Testis (tissue), 5 donors: ENCODE results near the gene SPRY1. TPM values are rescaled to one million over a fixed set of nuclear protein-coding genes. Genes with fewer than 3 reads are reported as not detected.

ENCODE experiments used
- DNase-seq: peaks from one replicate; pipeline ENCODE4 v3.0.0-alpha.2; 2019
- H3K27ac ChIP-seq, 2 donors: fragments of 200-600 bp; sonication (generic); one replicate each; pipeline ENCODE4 v1.5.1; 2019
- H3K27me3 ChIP-seq: fragments of 200-600 bp; sonication (generic); one replicate; pipeline ENCODE4 v1.5.1; 2019
- H3K36me3 ChIP-seq: fragments of 200-600 bp; sonication (generic); one replicate; pipeline ENCODE4 v1.5.1; 2017; ENCODE audit warnings: low read depth; ENCODE audit errors: missing control alignments
- H3K4me1 ChIP-seq: fragments of 200-600 bp; sonication (generic); one replicate; pipeline ENCODE4 v1.5.1; 2019
- H3K4me3 ChIP-seq, 2 donors: fragments of 200-600 bp; sonication (generic); one replicate each; pipeline ENCODE4 v1.5.1; 2017 to 2019
- H3K9me3 ChIP-seq: fragments of 200-600 bp; sonication (generic); one replicate; pipeline ENCODE4 v1.5.1; 2017
- CTCF ChIP-seq, 3 experiments: fragments of 450-650 bp in 2 of 3; fragments of 200-600 bp in 1 of 3; sonication (generic) in 1 of 3; IDR thresholded peaks; one replicate each; pipeline ENCODE4 v1.5.1; 2016 to 2019; ENCODE audit warnings: antibody characterized with exemption in 3 of 3, mild to moderate bottlenecking in 2 of 3, moderate library complexity in 1 of 3
- POLR2A ChIP-seq: fragments of 450-650 bp; IDR thresholded peaks from one replicate; pipeline ENCODE4 v1.6.1; 2017; ENCODE audit warnings: antibody characterized with exemption, mild to moderate bottlenecking, moderate library complexity
- WGBS, 2 donors: methylation state at CpG; one replicate each; pipeline ENCODE4 v1.1.5; 2018; 5-methylcytosine and 5-hydroxymethylcytosine counted together
- intact Hi-C: fragments of 100-400 bp; cut with DNase I; formaldehyde crosslinking; loops from one replicate; pipeline ENCODE4 v1.15.1; 2023; ENCODE audit warnings: low total_unique reads
- long read RNA-seq, 2 donors: transcript quantifications; one replicate each; lab custom pipeline, GENCODE V29; 2026
- polyA plus RNA-seq: library from polyadenylated mRNA; stranded (reverse); fragments of 350-450 nt; fragmentation: Illumina TruSeq; extraction: RNeasy Lipid Tissue Mini Kit (QIAGEN cat#74804); gene quantifications from one replicate; pipeline ENCODE4 v1.2.3, GENCODE V29; 2014; ENCODE audit warnings: low read depth, low replicate concordance; ENCODE audit not compliant: insufficient read depth
- total RNA-seq, 2 donors: library from RNA; depleted of rRNA; stranded (reverse); fragments of >200 nt; gene quantifications; one replicate each; pipeline ENCODE4 v1.2.3, GENCODE V29; 2016

SPRY1 gene
- total RNA-seq, result 10 to 100 TPM; 36.0 to 52.0 TPM
- 30.2 TPM for polyA plus RNA-seq
- long read RNA-seq, donor 1, transcript SPRY1-206 (2 exons, 849 nt), result major isoform, 16 of 49 reads
- long read RNA-seq, donor 1, partial matches to known transcripts, result 24 of 49 reads
- long read RNA-seq, donor 1, other reads (novel, unspliced or antisense), result 6 of 49 reads
- long read RNA-seq, donor 2, transcript SPRY1-206 (2 exons, 849 nt), result major isoform, 13 of 17 reads
- long read RNA-seq, donor 2, partial matches to known transcripts, result 0 of 17 reads
- long read RNA-seq, donor 2, other reads (novel, unspliced or antisense), result 0 of 17 reads

- 1% methylated on average over 20 of the region's 20 CpGs for WGBS, 2 donors
- Histone ChIP-seq H3K36me3 (no peaks in the 10 kb centered on the region), H3K4me1 (no peaks in the 10 kb centered on the region), H3K4me3 (peak within 1 kb of the TSS; percentile 77 to 84), H3K27me3 (no peaks in the 10 kb centered on the region), H3K9me3 (no peaks in the 10 kb centered on the region), H3K27ac (peak within 1 kb of the TSS; percentile 91 to 93)
- intact Hi-C loops, result no loop called here
- peak; percentile 96 for DNase-seq
- TF ChIP-seq POLR2A, result peak; percentile 30
- TF ChIP-seq CTCF (IDR thresholded peaks at IDR 0.05), result no peak
Measured at GRCh38 chr4:123396307-123397143, at the start of gene SPRY1. TSS of gene SPRY1 (plus strand) at chr4:123396795. CDS start at chr4:123401592, 4,797 bp downstream.

GRCh38 chr4:123346951-123347350 is 49.6 kb upstream of the SPRY1 start:
- no peak for DNase-seq
- WGBS, 2 donors, result 88 to 93% methylated on average over 5 of the region's 5 CpGs
- Histone ChIP-seq H3K4me1 (peaks cover 12% of the 10 kb centered on the region), H3K9me3 (no peaks in the 10 kb centered on the region), H3K4me3 (no peak overlapping the region), H3K36me3 (no peaks in the 10 kb centered on the region), H3K27me3 (no peaks in the 10 kb centered on the region), H3K27ac (no peak overlapping the region)
- intact Hi-C loops, result no loop called here
- no peak for TF ChIP-seq CTCF (IDR thresholded peaks at IDR 0.05)
- no peak for TF ChIP-seq POLR2A

- TF ChIP-seq POLR2A, result no peak
- no peak for TF ChIP-seq CTCF (IDR thresholded peaks at IDR 0.05)
- Histone ChIP-seq H3K4me1 (peaks cover 12% of the 10 kb centered on the region), H3K27me3 (no peaks in the 10 kb centered on the region), H3K36me3 (no peaks in the 10 kb centered on the region), H3K27ac (peak overlapping the region; percentile 48 to 75), H3K4me3 (no peak overlapping the region), H3K9me3 (no peaks in the 10 kb centered on the region)
- WGBS, 2 donors, result 59 to 67% methylated on average over 4 of the region's 4 CpGs
- intact Hi-C loops, result no loop called here
- no peak for DNase-seq
Measured at GRCh38 chr4:123348946-123349345, 47.6 kb upstream of the SPRY1 start.

- 69 to 75% methylated on average over 7 of the region's 7 CpGs for WGBS, 2 donors
Measured at GRCh38 chr4:123349421-123350190, 47.0 kb upstream of the SPRY1 start.

More at GRCh38 chr4:123349421-123350190, 47.0 kb upstream of the SPRY1 start:
- H3K9me3 ChIP-seq, result no peaks in the 10 kb centered on the region
- intact Hi-C loops, result no loop called here
- peak; percentile 88 for DNase-seq
- TF ChIP-seq POLR2A (no peak), CTCF (IDR thresholded peaks at IDR 0.05) (no peak)
- no peak overlapping the region for H3K4me3 ChIP-seq
- no peaks in the 10 kb centered on the region for H3K36me3 ChIP-seq
- no peaks in the 10 kb centered on the region for H3K27me3 ChIP-seq
- peaks cover 12% of the 10 kb centered on the region for H3K4me1 ChIP-seq
- peak overlapping the region; percentile 59 to 75 for H3K27ac ChIP-seq
